H1 (cell line): Measurements from ENCODE around the gene ANKFN1. TPM values are rescaled to one million over a fixed set of nuclear protein-coding genes. Genes with fewer than 3 reads are reported as not detected.

ENCODE experiments used
- CTCF ChIA-PET: fragments of 300-600 bp; sonication (Branson Sonifier 250); formaldehyde crosslinking; loops from one replicate; lab custom pipeline; 2021; ENCODE audit not compliant: partially characterized antibody; lab: Charles Lee
- POLR2A ChIA-PET: fragments of 300-600 bp; sonication (Branson Sonifier 250); formaldehyde crosslinking; loops from one replicate; lab custom pipeline; 2021; ENCODE audit warnings: inconsistent platforms; ENCODE audit not compliant: partially characterized antibody; lab: Charles Lee
- DNase-seq, 2 experiments: peaks; one replicate each; pipeline versions ENCODE4 v3.0.0 to v3.0.0-alpha.2; 2010 to 2022; ENCODE audit warnings: low spot score in 2 of 2, low read depth in 1 of 2, mixed read lengths in 1 of 2
- FAIRE-seq: peaks from 2 replicates; lab custom pipeline; 2011; peaks lifted over from hg19 to GRCh38; lab: Jason Lieb, UNC
- H2AFZ ChIP-seq: 2 replicates; pipeline ENCODE4 v1.8.1; 2012; ENCODE audit warnings: low read length, inconsistent platforms
- H2AK5ac ChIP-seq: 2 replicates; pipeline ENCODE4 v1.6.1; 2013; ENCODE audit warnings: low read depth, low read length
- H2BK120ac ChIP-seq: replicated peaks from 2 replicates; pipeline ENCODE3; 2013; ENCODE audit warnings: low read depth, low read length, inconsistent platforms
- H2BK12ac ChIP-seq: 2 replicates; pipeline ENCODE4 v1.6.1; 2013; ENCODE audit warnings: low read depth, low read length
- H2BK15ac ChIP-seq: 2 replicates; pipeline ENCODE4 v1.6.1; 2013; ENCODE audit warnings: low read length
- H2BK20ac ChIP-seq: 2 replicates; pipeline ENCODE4 v1.6.1; 2013; ENCODE audit warnings: low read length
- H2BK5ac ChIP-seq: 2 replicates; pipeline ENCODE4 v1.6.1; 2013; ENCODE audit warnings: low read depth, low read length
- H3K14ac ChIP-seq: 2 replicates; pipeline ENCODE4 v1.6.1; 2013; ENCODE audit warnings: inconsistent platforms; ENCODE audit not compliant: insufficient read length
- H3K18ac ChIP-seq: 2 replicates; pipeline ENCODE4 v1.6.1; 2013; ENCODE audit warnings: low read length; ENCODE audit errors: extremely low read depth
- H3K23ac ChIP-seq: 2 replicates; pipeline ENCODE4 v1.6.1; 2013; ENCODE audit warnings: inconsistent platforms; ENCODE audit not compliant: insufficient read length
- H3K23me2 ChIP-seq: 2 replicates; pipeline ENCODE4 v1.6.1; 2013; ENCODE audit warnings: low read depth, low read length
- H3K27ac ChIP-seq: 2 replicates; pipeline ENCODE4 v1.6.1; 2011; ENCODE audit warnings: low read depth, low read length, inconsistent platforms
- H3K27me3 ChIP-seq, 4 experiments: replicated peaks in 1 of 4; 1 replicate in 1 of 4; 2 replicates in 3 of 4; pipeline versions ENCODE4 v1.6.1 to v1.8.1; 2011 to 2013; ENCODE audit warnings: low read length in 3 of 4, mild to moderate bottlenecking in 3 of 4, inconsistent platforms in 2 of 4, mixed read lengths in 2 of 4, moderate library complexity in 1 of 4; ENCODE audit not compliant: control insufficient read depth in 3 of 4, insufficient read depth in 3 of 4; ENCODE audit errors: extremely low read depth in 1 of 4
- H3K36me3 ChIP-seq, 4 experiments: 2 replicates each; pipeline versions ENCODE4 v1.6.1 to v1.8.1; 2011 to 2013; ENCODE audit warnings: mild to moderate bottlenecking in 4 of 4, low read length in 3 of 4, moderate library complexity in 2 of 4, control low read depth in 1 of 4, inconsistent platforms in 1 of 4; ENCODE audit not compliant: insufficient read depth in 4 of 4, control insufficient read depth in 2 of 4
- H3K4ac ChIP-seq: replicated peaks from 2 replicates; pipeline ENCODE3; 2013; ENCODE audit warnings: low read length, low read depth, mixed read lengths, inconsistent platforms; ENCODE audit not compliant: insufficient read length
- H3K4me1 ChIP-seq, 4 experiments: replicated peaks in 1 of 4; 1 replicate in 1 of 4; 2 replicates in 3 of 4; pipeline versions ENCODE4 v1.6.1 to v1.8.1; 2011 to 2013; ENCODE audit warnings: low read length in 3 of 4, inconsistent platforms in 2 of 4, mixed read lengths in 1 of 4; ENCODE audit not compliant: insufficient read depth in 4 of 4, control insufficient read depth in 3 of 4
- H3K4me2 ChIP-seq, 2 experiments: 2 replicates each; pipeline versions ENCODE4 v1.6.1 to v1.8.1; 2011 to 2013; ENCODE audit warnings: low read depth in 2 of 2, low read length in 2 of 2, control low read depth in 1 of 2, inconsistent platforms in 1 of 2, mild to moderate bottlenecking in 1 of 2; ENCODE audit not compliant: insufficient read depth in 1 of 2
- H3K4me3 ChIP-seq, 4 experiments: fragments of 200-600, 300-600 bp in 1 of 4; sonication (generic), shearing (Covaris generic), sonication (Bioruptor Twin) in 1 of 4; 2 replicates each; pipeline versions ENCODE4 v1.5.1 to v1.8.1; 2011 to 2016; ENCODE audit warnings: low read length in 4 of 4, low read depth in 3 of 4, control low read depth in 2 of 4, inconsistent platforms in 2 of 4, mild to moderate bottlenecking in 2 of 4, mixed read lengths in 1 of 4, moderate library complexity in 1 of 4; ENCODE audit not compliant: insufficient read depth in 2 of 4; ENCODE audit errors: extremely low read depth in 1 of 4
- H3K56ac ChIP-seq: replicated peaks from 2 replicates; pipeline ENCODE3; 2013; ENCODE audit warnings: low read depth, mild to moderate bottlenecking, mixed read lengths, low read length, inconsistent platforms; ENCODE audit not compliant: insufficient read length
- H3K79me1 ChIP-seq: 2 replicates; pipeline ENCODE4 v1.6.1; 2013; ENCODE audit warnings: low read depth, low read length, control low read depth
- H3K79me2 ChIP-seq, 2 experiments: 2 replicates each; pipeline versions ENCODE4 v1.6.1 to v1.8.1; 2012 to 2013; ENCODE audit warnings: low read length in 2 of 2, mild to moderate bottlenecking in 2 of 2, inconsistent platforms in 1 of 2; ENCODE audit not compliant: insufficient read depth in 2 of 2, control insufficient read depth in 1 of 2
- H3K9ac ChIP-seq, 4 experiments: replicated peaks in 1 of 4; 1 replicate in 1 of 4; 2 replicates in 3 of 4; pipeline versions ENCODE4 v1.6.1 to v1.8.1; 2011 to 2013; ENCODE audit warnings: low read depth in 3 of 4, low read length in 3 of 4, control low read depth in 2 of 4, mild to moderate bottlenecking in 2 of 4, moderate library complexity in 2 of 4, inconsistent platforms in 1 of 4; ENCODE audit errors: extremely low read depth in 1 of 4
- H3K9me3 ChIP-seq, 2 experiments: 2 replicates each; pipeline versions ENCODE4 v1.6.1 to v1.8.1; 2012 to 2013; ENCODE audit warnings: mild to moderate bottlenecking in 2 of 2, moderate library complexity in 2 of 2, control low read depth in 1 of 2, inconsistent platforms in 1 of 2, low read depth in 1 of 2, low read length in 1 of 2, mixed read lengths in 1 of 2; ENCODE audit not compliant: insufficient read depth in 2 of 2
- H4K20me1 ChIP-seq, 2 experiments: replicated peaks in 1 of 2; 2 replicates each; pipeline versions ENCODE3 to v1.8.1; 2011 to 2013; ENCODE audit warnings: inconsistent platforms in 2 of 2, low read length in 2 of 2, mild to moderate bottlenecking in 1 of 2; ENCODE audit not compliant: insufficient read depth in 2 of 2, control insufficient read depth in 1 of 2
- H4K5ac ChIP-seq: 2 replicates; pipeline ENCODE4 v1.6.1; 2013; ENCODE audit warnings: low read length, low read depth, mixed read lengths, inconsistent platforms; ENCODE audit not compliant: insufficient read length
- H4K8ac ChIP-seq: 2 replicates; pipeline ENCODE4 v1.8.0; 2013; ENCODE audit warnings: mild to moderate bottlenecking, moderate library complexity, low read length, inconsistent platforms; ENCODE audit not compliant: insufficient read depth; ENCODE audit errors: extremely low read depth
- H4K91ac ChIP-seq: replicated peaks from 2 replicates; pipeline ENCODE3; 2013; ENCODE audit warnings: low read length, mixed read lengths, inconsistent platforms; ENCODE audit not compliant: insufficient read length
- EP300 ChIP-seq, 2 experiments: IDR thresholded peaks; 1 replicate in 1 of 2; 2 replicates in 1 of 2; pipeline ENCODE4 v1.6.1; 2011 to 2012; ENCODE audit warnings: low read depth in 2 of 2, low read length in 2 of 2, mild to moderate bottlenecking in 2 of 2, borderline replicate concordance in 1 of 2, inconsistent platforms in 1 of 2, moderate library complexity in 1 of 2
- RAD21 ChIP-seq, 2 experiments: IDR thresholded peaks in 1 of 2; conservative IDR thresholded peaks in 1 of 2; 2 replicates each; pipeline ENCODE4 v1.6.1; 2011; ENCODE audit warnings: low read depth in 2 of 2, low read length in 2 of 2, improper control_type of control experiment in 1 of 2, inconsistent platforms in 1 of 2, mild to moderate bottlenecking in 1 of 2, moderate library complexity in 1 of 2
- WGBS, 2 experiments: shearing (Covaris generic) in 1 of 2; methylation state at CpG; one replicate each; pipeline versions ENCODE4 v1.1.6 to v1.1.7; 2013 to 2015; ENCODE audit warnings: low lambda C conversion rate in 2 of 2, mixed read lengths in 2 of 2, inconsistent platforms in 1 of 2, low coverage in 1 of 2, missing lambda C conversion rate in 1 of 2; ENCODE audit not compliant: insufficient replicate concordance in 2 of 2, insufficient coverage in 1 of 2, insufficient read length in 1 of 2; ENCODE audit errors: extremely low coverage in 1 of 2, missing lambda C conversion rate in 1 of 2; 5-methylcytosine and 5-hydroxymethylcytosine counted together
- polyA plus RNA-seq, 7 experiments: library from polyadenylated mRNA; depleted of rRNA in 3 of 7; stranded (reverse) in 5 of 7; unstranded in 2 of 7; fragments of >200 nt in 5 of 7; fragments of 200-250 nt in 2 of 7; gene quantifications; 1 replicate in 5 of 7; 2 replicates in 1 of 7; 4 replicates in 1 of 7; pipeline versions ENCODE4 v1.2.1 to v1.2.3, GENCODE V29; 2011 to 2013; ENCODE audit warnings: missing spikeins in 2 of 7, mixed read lengths in 2 of 7
- total RNA-seq: library from RNA; stranded (reverse); fragmentation: NEBNext Ultra II Directional; extraction: Animal tissue kit (Norgen Biotek cat#: 25700); gene quantifications from 2 replicates; pipeline ENCODE4 v1.2.1, GENCODE V29; 2021

The ANKFN1 gene
- total and polyA plus RNA-seq, 2 of the 8 experiments (the other 6 are each of a cell fraction or from before 2014, with no cell fraction given): not detected

- Histone ChIP-seq H4K91ac (no peak overlapping the region), H3K9me3 (no peaks in the 10 kb centered on the region), H3K23me2 (no peaks in the 10 kb centered on the region), H3K27ac (no peak overlapping the region), H3K23ac (no peak overlapping the region), H2BK5ac (no peak overlapping the region), H3K4me3 (no peak overlapping the region), H4K8ac (no peak overlapping the region), H3K27me3 (peaks cover 0 to 1% (median 0%) of the 10 kb centered on the region in 4 experiments; a peak in 1 of 7 replicates)
- WGBS, 2 experiments: 79% methylated on average over 4 of the region's 4 CpGs; no CpG with 5 or more reads in 1 of the 2 experiments
- DNase-seq: no peak
- POLR2A ChIA-PET: no interaction called here
- TF ChIP-seq RAD21 (IDR thresholded peaks at IDR 0.05 in 1 of 2, conservative IDR thresholded peaks at IDR 0.05 in 1 of 2; ENCODE audit: low read depth in 2 of 2, low read length in 2 of 2): no peak
- no peak for TF ChIP-seq EP300 (IDR thresholded peaks at IDR 0.05; ENCODE audit: borderline replicate concordance in 1 of 2, low read depth in 2 of 2, low read length in 2 of 2)
- TF ChIP-seq, all 59 proteins: peak for 0
- no peak overlapping the region for H3K14ac ChIP-seq
- H3K4ac ChIP-seq: no peak overlapping the region
- H3K18ac ChIP-seq: no peak overlapping the region
- H3K4me1 ChIP-seq: peaks cover 0 to 2% (median 0%) of the 10 kb centered on the region in 4 experiments; a peak in 1 of 7 replicates
- no peaks in the 10 kb centered on the region for H3K79me1 ChIP-seq
- H2BK15ac ChIP-seq: no peak overlapping the region
- no peaks in the 10 kb centered on the region for H4K20me1 ChIP-seq
- H2AK5ac ChIP-seq: no peak overlapping the region
- no peak overlapping the region for H3K56ac ChIP-seq
- no peaks in the 10 kb centered on the region for H3K36me3 ChIP-seq
- no peaks in the 10 kb centered on the region for H3K79me2 ChIP-seq
- FAIRE-seq: no peak
- H2BK120ac ChIP-seq: no peak overlapping the region
- H4K5ac ChIP-seq: no peak overlapping the region
- no peak overlapping the region for H3K4me2 ChIP-seq
- H2BK12ac ChIP-seq: no peak overlapping the region
- H2BK20ac ChIP-seq: no peak overlapping the region
- no peak overlapping the region for H2AFZ ChIP-seq
- CTCF ChIA-PET: interaction anchor here (0.8 to 1.2 kb wide), 2 partner anchors 57 to 713 kb away, joined by 3 read pairs; no protein-coding TSS in a partner anchor
- H3K9ac ChIP-seq: no peak overlapping the region
These were observed 161.8 kb downstream of the ANKFN1 start for GRCh38 chr17:56314984-56315602.
